Tibial artery (tissue), 4 donors: ENCODE measurements around the gene FHDC1.

ENCODE experiments used
- DNase-seq, 2 donors: peaks; one replicate each; pipeline ENCODE4 v3.0.0-alpha.2; 2019
- H3K27ac ChIP-seq, 2 donors: fragments of 200-600 bp; sonication (generic) in 1 of 2; 1 replicate in 1 of 2; 2 replicates in 1 of 2; pipeline ENCODE4 v1.5.1; 2018 to 2019; ENCODE audit warnings: mild to moderate bottlenecking in 1 of 2
- H3K27me3 ChIP-seq, 2 donors: fragments of 200-600 bp; sonication (generic) in 1 of 2; one replicate each; pipeline versions ENCODE4 v1.5.1 to v1.6.0; 2016 to 2019
- H3K36me3 ChIP-seq, 3 donors: fragments of 200-600 bp; sonication (generic) in 2 of 3; one replicate each; pipeline ENCODE4 v1.5.1; 2016 to 2019; ENCODE audit warnings: mild to moderate bottlenecking in 2 of 3
- H3K4me1 ChIP-seq, 4 donors: fragments of 200-600 bp; sonication (generic) in 2 of 4; 1 replicate in 3 of 4; 2 replicates in 1 of 4; pipeline ENCODE4 v1.5.1; 2016 to 2019
- H3K4me3 ChIP-seq, 2 donors: fragments of 200-600 bp; sonication (generic) in 1 of 2; 1 replicate in 1 of 2; 2 replicates in 1 of 2; pipeline ENCODE4 v1.5.1; 2018 to 2019; ENCODE audit warnings: mild to moderate bottlenecking in 2 of 2
- H3K9me3 ChIP-seq, 3 donors: fragments of 200-600 bp; sonication (generic) in 1 of 3; one replicate each; pipeline ENCODE4 v1.5.1; 2016 to 2019
- intact Hi-C: fragments of 100-400 bp; cut with DNase I; formaldehyde crosslinking; loops from one replicate; pipeline ENCODE4 v1.15.0; 2023; ENCODE audit warnings: low total_unique reads
- TF ChIP-seq, protein P1 (sequence below), 2 experiments: fragments of 200-600 bp in 1 of 2; fragments of 450-650 bp in 1 of 2; IDR thresholded peaks; one replicate each; pipeline ENCODE4 v1.5.1; 2017 to 2019; ENCODE audit warnings: antibody characterized with exemption in 2 of 2, mild to moderate bottlenecking in 1 of 2, moderate library complexity in 1 of 2

FHDC1 gene

DNA sequence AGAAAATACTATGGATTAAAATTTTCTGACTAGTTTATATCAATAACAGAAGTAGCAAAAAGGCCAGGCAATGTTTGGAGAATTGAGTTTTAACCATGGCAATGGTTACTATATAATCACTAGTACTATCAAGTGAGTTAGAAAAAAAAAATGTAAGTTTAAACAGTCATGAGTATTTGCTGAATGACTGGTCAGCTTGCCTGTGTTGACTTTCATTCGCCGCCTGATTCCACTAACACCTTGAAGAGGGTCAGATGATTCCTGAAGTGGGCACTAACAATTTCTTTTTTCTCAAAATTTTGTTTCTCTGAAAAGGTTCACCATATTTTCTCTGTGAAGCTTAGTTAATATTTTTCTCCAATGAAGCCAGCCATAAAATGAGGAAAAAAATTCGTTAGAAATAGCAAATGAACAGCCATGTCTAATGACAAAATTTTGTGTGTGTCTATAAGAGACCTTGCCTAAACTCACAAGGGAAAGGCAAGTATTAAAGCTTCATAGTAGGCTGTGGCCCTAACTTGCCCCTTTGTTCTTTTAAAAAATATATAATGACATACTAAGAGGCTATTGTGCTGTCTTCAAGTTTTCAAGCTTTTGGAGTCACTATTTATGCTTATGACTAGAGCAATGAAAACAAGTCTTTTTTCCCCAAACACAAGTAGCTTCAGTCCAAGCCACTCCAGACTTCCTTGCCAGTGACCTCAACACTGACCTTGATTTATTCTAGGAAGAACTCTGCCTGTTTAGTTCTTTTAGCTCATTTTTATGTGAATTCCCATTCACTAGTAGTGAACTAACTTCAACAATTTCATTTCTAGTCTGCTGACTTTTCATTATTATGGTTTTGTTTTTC lies 18.4 kb upstream of the FHDC1 start:
- TF ChIP-seq, protein P1, sequence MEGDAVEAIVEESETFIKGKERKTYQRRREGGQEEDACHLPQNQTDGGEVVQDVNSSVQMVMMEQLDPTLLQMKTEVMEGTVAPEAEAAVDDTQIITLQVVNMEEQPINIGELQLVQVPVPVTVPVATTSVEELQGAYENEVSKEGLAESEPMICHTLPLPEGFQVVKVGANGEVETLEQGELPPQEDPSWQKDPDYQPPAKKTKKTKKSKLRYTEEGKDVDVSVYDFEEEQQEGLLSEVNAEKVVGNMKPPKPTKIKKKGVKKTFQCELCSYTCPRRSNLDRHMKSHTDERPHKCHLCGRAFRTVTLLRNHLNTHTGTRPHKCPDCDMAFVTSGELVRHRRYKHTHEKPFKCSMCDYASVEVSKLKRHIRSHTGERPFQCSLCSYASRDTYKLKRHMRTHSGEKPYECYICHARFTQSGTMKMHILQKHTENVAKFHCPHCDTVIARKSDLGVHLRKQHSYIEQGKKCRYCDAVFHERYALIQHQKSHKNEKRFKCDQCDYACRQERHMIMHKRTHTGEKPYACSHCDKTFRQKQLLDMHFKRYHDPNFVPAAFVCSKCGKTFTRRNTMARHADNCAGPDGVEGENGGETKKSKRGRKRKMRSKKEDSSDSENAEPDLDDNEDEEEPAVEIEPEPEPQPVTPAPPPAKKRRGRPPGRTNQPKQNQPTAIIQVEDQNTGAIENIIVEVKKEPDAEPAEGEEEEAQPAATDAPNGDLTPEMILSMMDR (IDR thresholded peaks at IDR 0.05), result no peak
- no peaks in the 10 kb centered on the region for H3K27me3 ChIP-seq
- intact Hi-C loops, result no loop called here
- no peaks in the 10 kb centered on the region for H3K4me1 ChIP-seq
- H3K9me3 ChIP-seq, result no peaks in the 10 kb centered on the region
- no peak overlapping the region for H3K27ac ChIP-seq
- peaks cover 0 to 10% (median 0%) of the 10 kb centered on the region in 3 donors for H3K36me3 ChIP-seq
- no peak overlapping the region for H3K4me3 ChIP-seq
- no peak for DNase-seq

DNA sequence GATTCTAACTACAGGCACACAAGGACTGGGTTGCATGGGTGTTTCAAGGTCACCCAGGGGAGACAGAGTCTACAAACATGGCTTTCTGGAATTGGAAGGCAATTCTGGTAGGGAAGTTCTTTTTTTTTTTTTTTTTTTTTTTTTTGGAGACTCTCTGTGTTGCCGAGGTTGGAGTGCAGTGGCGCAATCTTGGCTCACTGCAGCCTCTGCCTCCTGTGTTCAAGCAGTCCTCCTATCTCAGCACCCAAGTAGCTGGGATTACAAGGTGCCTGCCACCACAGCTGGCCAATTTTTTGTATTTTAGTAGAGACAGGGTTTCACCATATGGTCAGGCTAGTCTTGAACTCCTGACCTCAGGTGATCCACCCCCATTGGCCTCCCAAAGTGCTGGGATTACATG lies 16.3 kb upstream of the FHDC1 start:
- DNase-seq, result no peak
- H3K9me3 ChIP-seq, result no peaks in the 10 kb centered on the region
- no peak overlapping the region for H3K4me3 ChIP-seq
- intact Hi-C loops, result no loop called here
- no peak overlapping the region for H3K27ac ChIP-seq
- H3K27me3 ChIP-seq, result no peaks in the 10 kb centered on the region
- H3K36me3 ChIP-seq, result peaks cover 0 to 10% (median 0%) of the 10 kb centered on the region in 3 donors
- no peaks in the 10 kb centered on the region for H3K4me1 ChIP-seq
- TF ChIP-seq, protein P1 (IDR thresholded peaks at IDR 0.05), result no peak

DNA sequence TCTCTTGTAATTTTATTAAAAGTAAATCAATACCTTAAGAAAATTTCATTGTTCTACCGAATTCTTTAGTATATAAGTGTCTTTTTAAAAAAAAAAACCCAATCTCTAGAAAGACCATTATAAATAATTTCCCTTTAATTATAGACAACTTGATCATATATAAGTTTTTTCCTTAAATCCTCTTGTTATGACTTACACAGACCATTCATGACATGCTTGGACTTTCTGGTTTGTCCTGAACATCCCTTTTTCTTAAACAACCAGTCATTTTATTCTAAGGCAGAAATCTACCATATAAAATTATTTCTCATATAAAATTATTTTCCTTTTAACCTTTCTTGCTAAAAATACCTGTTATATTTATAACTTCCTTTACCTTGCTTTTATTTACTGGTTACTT lies 15.4 kb upstream of the FHDC1 start:
- no peak for DNase-seq
- intact Hi-C loops, result no loop called here
- H3K4me1 ChIP-seq, result no peaks in the 10 kb centered on the region
- TF ChIP-seq, protein P1 (IDR thresholded peaks at IDR 0.05), result no peak
- H3K9me3 ChIP-seq, result no peaks in the 10 kb centered on the region
- H3K36me3 ChIP-seq, result peaks cover 0 to 10% (median 0%) of the 10 kb centered on the region in 3 donors
- no peak overlapping the region for H3K27ac ChIP-seq
- no peak overlapping the region for H3K4me3 ChIP-seq
- no peaks in the 10 kb centered on the region for H3K27me3 ChIP-seq

DNA sequence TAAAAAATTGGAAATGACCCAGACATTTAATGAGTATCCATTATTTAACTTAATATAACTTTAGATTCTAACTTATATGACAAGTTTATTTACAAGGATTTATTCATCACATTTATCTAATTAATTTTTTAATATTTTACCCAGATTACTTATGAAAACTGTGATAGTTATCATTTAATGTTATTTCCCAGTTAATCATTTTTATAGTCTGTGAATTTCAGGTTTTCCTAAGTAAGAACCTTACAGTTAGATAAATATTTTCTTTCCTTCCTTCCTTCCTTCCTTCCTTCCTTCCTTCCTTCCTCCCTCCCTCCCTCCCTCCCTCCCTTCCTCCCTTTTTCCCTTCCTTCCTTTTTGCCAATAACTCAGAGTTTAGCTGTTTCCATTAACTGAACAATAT lies 14.8 kb upstream of the FHDC1 start:
- Histone ChIP-seq H3K36me3 (peaks cover 0 to 10% (median 0%) of the 10 kb centered on the region in 3 donors), H3K27me3 (no peaks in the 10 kb centered on the region), H3K27ac (no peak overlapping the region), H3K4me3 (no peak overlapping the region), H3K9me3 (no peaks in the 10 kb centered on the region), H3K4me1 (no peaks in the 10 kb centered on the region)
- intact Hi-C loops, result no loop called here
- DNase-seq, result no peak
- TF ChIP-seq, protein P1 (IDR thresholded peaks at IDR 0.05), result no peak

DNA sequence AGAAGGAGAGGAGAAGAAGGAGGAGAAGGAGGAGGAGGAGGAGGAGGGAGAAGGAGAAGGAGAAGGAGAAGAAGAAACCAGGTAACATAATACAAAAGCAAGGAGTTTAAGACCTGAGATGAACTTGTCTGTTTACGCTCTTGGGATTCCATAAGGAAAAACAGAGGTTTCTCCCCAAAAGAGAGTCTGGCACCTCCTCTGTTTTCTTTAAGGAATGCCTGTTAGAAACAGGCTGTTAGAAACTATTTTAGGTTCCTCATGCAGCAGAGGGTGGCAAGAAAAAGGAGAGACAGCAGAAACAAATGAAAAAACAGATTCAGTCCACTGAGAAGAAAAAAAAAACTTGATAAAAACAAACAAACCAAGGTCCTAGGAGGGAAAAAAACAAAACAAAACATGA lies 10.3 kb upstream of the FHDC1 start:
- no peak overlapping the region for H3K4me3 ChIP-seq
- intact Hi-C loops, result no loop called here
- DNase-seq, result no peak
- H3K4me1 ChIP-seq, result no peaks in the 10 kb centered on the region
- TF ChIP-seq, protein P1 (IDR thresholded peaks at IDR 0.05), result no peak
- H3K36me3 ChIP-seq, result no peaks in the 10 kb centered on the region
- no peaks in the 10 kb centered on the region for H3K9me3 ChIP-seq
- H3K27ac ChIP-seq, result no peak overlapping the region
- no peaks in the 10 kb centered on the region for H3K27me3 ChIP-seq
